Measurements from ENCODE around the gene FTSJ1. TPM values are rescaled to one million over a fixed set of nuclear protein-coding genes. Genes with fewer than 3 reads are reported as not detected.

The FTSJ1 gene
- polyA plus RNA-seq, 1 donor from 2014 or later = 83.5 TPM

DNA sequence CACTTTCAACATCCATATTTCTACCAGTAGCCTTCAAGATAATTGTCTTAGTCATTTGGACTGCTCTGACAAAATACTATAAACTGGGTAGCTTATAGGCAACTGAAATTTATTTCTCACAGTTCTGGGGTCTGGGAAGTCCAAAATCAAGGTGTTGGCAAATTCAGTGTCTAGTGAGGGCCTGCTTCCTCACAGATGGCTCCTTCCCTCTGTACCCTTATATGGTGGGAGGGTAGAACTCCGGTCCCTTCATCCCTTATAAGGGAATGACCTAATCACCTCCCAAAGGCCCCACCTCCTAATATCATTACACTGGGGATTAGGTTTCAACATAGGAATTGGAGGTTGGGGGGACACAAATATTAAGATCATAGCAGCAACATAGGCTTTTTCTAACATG, 56.2 kb downstream of the FTSJ1 start:
- Histone ChIP-seq H3K27ac (ENCODE audit: low read length) (no peak overlapping the region), H3K9ac (ENCODE audit: low read length) (no peak overlapping the region)

DNA sequence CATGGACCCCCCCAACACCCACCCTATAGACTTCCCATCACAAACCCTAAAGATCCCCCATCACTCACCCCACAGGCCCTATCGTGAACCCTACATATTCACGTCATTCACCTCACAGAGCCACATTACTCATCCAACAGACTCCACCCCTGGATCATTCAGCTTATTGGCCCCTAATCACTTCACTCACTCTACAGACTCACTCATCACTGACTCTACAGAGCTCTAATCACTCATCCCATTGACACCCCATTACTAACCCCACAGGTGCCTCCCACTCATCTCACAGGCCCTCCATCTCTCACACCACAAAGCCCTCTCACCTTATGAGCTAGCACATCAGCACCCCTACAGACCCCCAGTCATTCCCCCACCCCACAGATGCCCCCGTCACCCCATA, 57.2 kb downstream of the FTSJ1 start:
- TF ChIP-seq MXI1 (conservative IDR thresholded peaks at IDR 0.05; ENCODE audit: poor library complexity, severe bottlenecking) = no peak
- no peak for TF ChIP-seq EZH2 (IDR thresholded peaks at IDR 0.05; ENCODE audit: borderline replicate concordance, insufficient read depth, low read length, poor library complexity, severe bottlenecking)
- no peak for TF ChIP-seq EP300 (conservative IDR thresholded peaks at IDR 0.05; ENCODE audit: poor library complexity, severe bottlenecking)
- no peak for TF ChIP-seq POLR2AphosphoS5 (IDR thresholded peaks at IDR 0.05)
- TF ChIP-seq, protein P1, sequence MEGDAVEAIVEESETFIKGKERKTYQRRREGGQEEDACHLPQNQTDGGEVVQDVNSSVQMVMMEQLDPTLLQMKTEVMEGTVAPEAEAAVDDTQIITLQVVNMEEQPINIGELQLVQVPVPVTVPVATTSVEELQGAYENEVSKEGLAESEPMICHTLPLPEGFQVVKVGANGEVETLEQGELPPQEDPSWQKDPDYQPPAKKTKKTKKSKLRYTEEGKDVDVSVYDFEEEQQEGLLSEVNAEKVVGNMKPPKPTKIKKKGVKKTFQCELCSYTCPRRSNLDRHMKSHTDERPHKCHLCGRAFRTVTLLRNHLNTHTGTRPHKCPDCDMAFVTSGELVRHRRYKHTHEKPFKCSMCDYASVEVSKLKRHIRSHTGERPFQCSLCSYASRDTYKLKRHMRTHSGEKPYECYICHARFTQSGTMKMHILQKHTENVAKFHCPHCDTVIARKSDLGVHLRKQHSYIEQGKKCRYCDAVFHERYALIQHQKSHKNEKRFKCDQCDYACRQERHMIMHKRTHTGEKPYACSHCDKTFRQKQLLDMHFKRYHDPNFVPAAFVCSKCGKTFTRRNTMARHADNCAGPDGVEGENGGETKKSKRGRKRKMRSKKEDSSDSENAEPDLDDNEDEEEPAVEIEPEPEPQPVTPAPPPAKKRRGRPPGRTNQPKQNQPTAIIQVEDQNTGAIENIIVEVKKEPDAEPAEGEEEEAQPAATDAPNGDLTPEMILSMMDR (IDR thresholded peaks at IDR 0.05; ENCODE audit: poor library complexity, severe bottlenecking) = no peak
- TF ChIP-seq, protein P2, sequence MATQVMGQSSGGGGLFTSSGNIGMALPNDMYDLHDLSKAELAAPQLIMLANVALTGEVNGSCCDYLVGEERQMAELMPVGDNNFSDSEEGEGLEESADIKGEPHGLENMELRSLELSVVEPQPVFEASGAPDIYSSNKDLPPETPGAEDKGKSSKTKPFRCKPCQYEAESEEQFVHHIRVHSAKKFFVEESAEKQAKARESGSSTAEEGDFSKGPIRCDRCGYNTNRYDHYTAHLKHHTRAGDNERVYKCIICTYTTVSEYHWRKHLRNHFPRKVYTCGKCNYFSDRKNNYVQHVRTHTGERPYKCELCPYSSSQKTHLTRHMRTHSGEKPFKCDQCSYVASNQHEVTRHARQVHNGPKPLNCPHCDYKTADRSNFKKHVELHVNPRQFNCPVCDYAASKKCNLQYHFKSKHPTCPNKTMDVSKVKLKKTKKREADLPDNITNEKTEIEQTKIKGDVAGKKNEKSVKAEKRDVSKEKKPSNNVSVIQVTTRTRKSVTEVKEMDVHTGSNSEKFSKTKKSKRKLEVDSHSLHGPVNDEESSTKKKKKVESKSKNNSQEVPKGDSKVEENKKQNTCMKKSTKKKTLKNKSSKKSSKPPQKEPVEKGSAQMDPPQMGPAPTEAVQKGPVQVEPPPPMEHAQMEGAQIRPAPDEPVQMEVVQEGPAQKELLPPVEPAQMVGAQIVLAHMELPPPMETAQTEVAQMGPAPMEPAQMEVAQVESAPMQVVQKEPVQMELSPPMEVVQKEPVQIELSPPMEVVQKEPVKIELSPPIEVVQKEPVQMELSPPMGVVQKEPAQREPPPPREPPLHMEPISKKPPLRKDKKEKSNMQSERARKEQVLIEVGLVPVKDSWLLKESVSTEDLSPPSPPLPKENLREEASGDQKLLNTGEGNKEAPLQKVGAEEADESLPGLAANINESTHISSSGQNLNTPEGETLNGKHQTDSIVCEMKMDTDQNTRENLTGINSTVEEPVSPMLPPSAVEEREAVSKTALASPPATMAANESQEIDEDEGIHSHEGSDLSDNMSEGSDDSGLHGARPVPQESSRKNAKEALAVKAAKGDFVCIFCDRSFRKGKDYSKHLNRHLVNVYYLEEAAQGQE (IDR thresholded peaks at IDR 0.05; ENCODE audit: borderline replicate concordance) = no peak
- no peak for TF ChIP-seq RAD21 (conservative IDR thresholded peaks at IDR 0.05)
- TF ChIP-seq SMC3 (conservative IDR thresholded peaks at IDR 0.05; ENCODE audit: poor library complexity) = no peak
- no peak for TF ChIP-seq TAF1 (IDR thresholded peaks at IDR 0.05; ENCODE audit: low read depth)
- Histone ChIP-seq H3K4me2 (ENCODE audit: low read length) (no peak overlapping the region), H2AFZ (ENCODE audit: low read depth, low read length) (no peak overlapping the region), H3K9me3 (ENCODE audit: low read length) (no peaks in the 10 kb centered on the region), H3K79me2 (replicated peaks; ENCODE audit: insufficient read depth, low read length) (no peaks in the 10 kb centered on the region), H4K20me1 (ENCODE audit: insufficient read depth) (no peaks in the 10 kb centered on the region), H3K4me3 (ENCODE audit: low read length) (no peak overlapping the region), H3K9me2 (ENCODE audit: insufficient read depth, low read length) (no peaks in the 10 kb centered on the region), H3K27ac (ENCODE audit: low read length) (no peak overlapping the region), H3K27me3 (ENCODE audit: insufficient read depth, low read depth, low read length) (no peaks in the 10 kb centered on the region), H3K9ac (ENCODE audit: low read length) (no peak overlapping the region), H3K36me3 (ENCODE audit: insufficient read depth, low read length) (no peaks in the 10 kb centered on the region), H3F3A (ENCODE audit: insufficient read depth, low read length, poor library complexity, severe bottlenecking) (no peaks in the 10 kb centered on the region)

More for the DNA sequence above, 56.2 kb downstream of the FTSJ1 start:
- Histone ChIP-seq H3F3A (ENCODE audit: insufficient read depth, low read length, poor library complexity, severe bottlenecking) (no peaks in the 10 kb centered on the region), H3K4me3 (ENCODE audit: low read length) (no peak overlapping the region), H2AFZ (ENCODE audit: low read depth, low read length) (no peak overlapping the region), H3K36me3 (ENCODE audit: insufficient read depth, low read length) (no peaks in the 10 kb centered on the region), H3K9me2 (ENCODE audit: insufficient read depth, low read length) (no peaks in the 10 kb centered on the region), H3K9me3 (ENCODE audit: low read length) (no peaks in the 10 kb centered on the region), H3K79me2 (replicated peaks; ENCODE audit: insufficient read depth, low read length) (no peaks in the 10 kb centered on the region), H3K4me2 (ENCODE audit: low read length) (no peak overlapping the region), H4K20me1 (ENCODE audit: insufficient read depth) (no peaks in the 10 kb centered on the region), H3K27me3 (ENCODE audit: insufficient read depth, low read depth, low read length) (no peaks in the 10 kb centered on the region)
- TF ChIP-seq POLR2AphosphoS5 (IDR thresholded peaks at IDR 0.05) (no peak), SMC3 (conservative IDR thresholded peaks at IDR 0.05; ENCODE audit: poor library complexity) (no peak), EZH2 (IDR thresholded peaks at IDR 0.05; ENCODE audit: borderline replicate concordance, insufficient read depth, low read length, poor library complexity, severe bottlenecking) (no peak), EP300 (conservative IDR thresholded peaks at IDR 0.05; ENCODE audit: poor library complexity, severe bottlenecking) (no peak), TAF1 (IDR thresholded peaks at IDR 0.05; ENCODE audit: low read depth) (no peak), RAD21 (conservative IDR thresholded peaks at IDR 0.05) (no peak), MXI1 (conservative IDR thresholded peaks at IDR 0.05; ENCODE audit: poor library complexity, severe bottlenecking) (no peak)
- TF ChIP-seq, protein P2 (IDR thresholded peaks at IDR 0.05; ENCODE audit: borderline replicate concordance) = no peak
- TF ChIP-seq, protein P1 (IDR thresholded peaks at IDR 0.05; ENCODE audit: poor library complexity, severe bottlenecking) = no peak

All from neural cell (in vitro differentiated cells).